B cell (primary cell): Measurements from ENCODE around the gene RNF166. TPM values are rescaled to one million over a fixed set of nuclear protein-coding genes. Genes with fewer than 3 reads are reported as not detected.

Experiments
- ATAC-seq: fragments of 200-7000 bp; cut with Tn5 transposase; one replicate; pipeline ENCODE4 v1.10.0; 2021; ENCODE audit warnings: low read depth, mild to moderate bottlenecking, moderate number of reproducible peaks, moderate library complexity
- CTCF ChIA-PET: fragments of 350-600 bp; sonication (Branson Sonifier 250); formaldehyde crosslinking; loops from one replicate; lab custom pipeline; 2021; ENCODE audit warnings: antibody characterized with exemption, inconsistent platforms; lab: Charles Lee
- POLR2A ChIA-PET: fragments of 350-600 bp; sonication (Branson Sonifier 250); formaldehyde crosslinking; loops from one replicate; lab custom pipeline; 2021; ENCODE audit warnings: antibody characterized with exemption; lab: Charles Lee
- DNase-seq: peaks from one replicate; pipeline ENCODE4 v3.0.0; 2013
- H2AFZ ChIP-seq: 2 replicates; pipeline ENCODE4 v1.6.1; 2012; ENCODE audit warnings: mild to moderate bottlenecking, low read depth, low read length; ENCODE audit not compliant: insufficient read depth, poor library complexity, severe bottlenecking
- H3K27ac ChIP-seq, 2 donors: 1 replicate in 1 of 2; 2 replicates in 1 of 2; pipeline ENCODE4 v1.5.1; 2012 to 2013; ENCODE audit warnings: low read length in 2 of 2, mild to moderate bottlenecking in 2 of 2, moderate library complexity in 1 of 2
- H3K27me3 ChIP-seq, 4 experiments: fragments of 200-600 bp in 1 of 4; sonication (generic) in 1 of 4; replicated peaks in 1 of 4; 1 replicate in 2 of 4; 2 replicates in 2 of 4; pipeline versions ENCODE4 v1.6.1 to v1.7.0; 2013 to 2016; ENCODE audit warnings: low read length in 3 of 4, mild to moderate bottlenecking in 2 of 4, mixed read lengths in 1 of 4, moderate library complexity in 1 of 4; ENCODE audit not compliant: insufficient read depth in 4 of 4, control insufficient read depth in 3 of 4; ENCODE audit errors: control extremely low read depth in 1 of 4
- H3K36me3 ChIP-seq, 2 experiments: replicated peaks in 1 of 2; 1 replicate in 1 of 2; 2 replicates in 1 of 2; pipeline versions ENCODE4 v1.6.1 to v1.7.1; 2013; ENCODE audit warnings: low read length in 1 of 2; ENCODE audit not compliant: insufficient read depth in 2 of 2, control insufficient read depth in 1 of 2; ENCODE audit errors: control extremely low read depth in 1 of 2, extremely low read depth in 1 of 2
- H3K4me1 ChIP-seq, 2 donors: fragments of 200-600 bp in 1 of 2; sonication (generic) in 1 of 2; 1 replicate in 1 of 2; 2 replicates in 1 of 2; pipeline versions ENCODE4 v1.5.1 to v1.6.1; 2013 to 2017; ENCODE audit warnings: low read length in 2 of 2; ENCODE audit not compliant: control insufficient read depth in 2 of 2, insufficient read depth in 2 of 2
- H3K4me2 ChIP-seq: replicated peaks from 2 replicates; pipeline ENCODE3; 2012; ENCODE audit warnings: mild to moderate bottlenecking, low read depth, low read length; ENCODE audit not compliant: poor library complexity, severe bottlenecking
- H3K4me3 ChIP-seq, 5 experiments: fragments of 200-600 bp in 1 of 5; sonication (generic) in 1 of 5; 1 replicate in 3 of 5; 2 replicates in 2 of 5; pipeline versions ENCODE4 v1.5.1 to v1.7.0; 2011 to 2016; ENCODE audit warnings: low read length in 4 of 5, mild to moderate bottlenecking in 4 of 5, low read depth in 2 of 5, control low read depth in 1 of 5, moderate library complexity in 1 of 5; ENCODE audit not compliant: insufficient read depth in 1 of 5; ENCODE audit errors: control extremely low read depth in 1 of 5, extremely low read depth in 1 of 5
- H3K79me2 ChIP-seq: fragments of 200-600 bp; sonication (generic); one replicate; pipeline ENCODE4 v1.6.0; 2016; ENCODE audit warnings: low read length; ENCODE audit not compliant: control insufficient read depth, insufficient read depth
- H3K9ac ChIP-seq: fragments of 200-600 bp; sonication (generic); 2 replicates; pipeline ENCODE4 v1.6.1; 2017; ENCODE audit warnings: mild to moderate bottlenecking, low read length, moderate library complexity
- H3K9me3 ChIP-seq, 3 donors: one replicate each; pipeline versions ENCODE4 v1.6.1 to v1.7.1; 2013; ENCODE audit warnings: low read length in 2 of 3; ENCODE audit not compliant: control insufficient read depth in 2 of 3, insufficient read depth in 1 of 3; ENCODE audit errors: control extremely low read depth in 1 of 3
- H4K20me1 ChIP-seq: 2 replicates; pipeline ENCODE4 v1.6.0; 2012; ENCODE audit warnings: mild to moderate bottlenecking, low read length; ENCODE audit not compliant: insufficient read depth, control insufficient read depth, poor library complexity, severe bottlenecking
- H3K27ac Mint-ChIP-seq: one replicate; pipeline ENCODE4 v1.8.0; 2021; ENCODE audit warnings: mixed read lengths
- H3K27me3 Mint-ChIP-seq: one replicate; pipeline ENCODE4 v1.8.0; 2021; ENCODE audit warnings: mixed read lengths
- H3K4me1 Mint-ChIP-seq: one replicate; pipeline ENCODE4 v1.8.0; 2021; ENCODE audit warnings: mixed read lengths
- H3K4me3 Mint-ChIP-seq: one replicate; pipeline ENCODE4 v1.8.0; 2021; ENCODE audit warnings: mixed read lengths
- H3K9me3 Mint-ChIP-seq: one replicate; pipeline ENCODE4 v1.8.0; 2022; ENCODE audit warnings: mixed read lengths; ENCODE audit not compliant: insufficient read depth
- EZH2 ChIP-seq: IDR thresholded peaks from 2 replicates; pipeline ENCODE4 v1.6.1; 2012; ENCODE audit warnings: borderline replicate concordance, low read depth, mild to moderate bottlenecking, moderate library complexity, low read length; ENCODE audit not compliant: insufficient read depth, poor library complexity, severe bottlenecking
- WGBS: methylation state at CpG from one replicate; pipeline ENCODE4 v1.1.5; 2013; ENCODE audit warnings: missing lambda C conversion rate; ENCODE audit not compliant: insufficient coverage; 5-methylcytosine and 5-hydroxymethylcytosine counted together
- intact Hi-C: fragments of 100-400 bp; cut with micrococcal nuclease; formaldehyde crosslinking; loops from one replicate; pipeline ENCODE4 v1.10.0; 2022
- polyA plus RNA-seq: library from polyadenylated mRNA; depleted of rRNA; stranded (reverse); fragments of >200 nt; gene quantifications from 2 replicates; pipeline ENCODE4 v1.2.3, GENCODE V29; 2012
- total RNA-seq, 2 donors: library from RNA; stranded (reverse); fragments of 120-200 nt in 1 of 2; gene quantifications; 1 replicate in 1 of 2; 2 replicates in 1 of 2; pipeline versions ENCODE4 v1.2.3 to v1.2.4, GENCODE V29; 2013 to 2022
- TF ChIP-seq, protein P1 (sequence below): fragments of 200-600 bp; IDR thresholded peaks from one replicate; pipeline ENCODE4 v1.8.0; 2022; ENCODE audit warnings: antibody characterized with exemption, mild to moderate bottlenecking

The RNF166 gene
- total and polyA plus RNA-seq, 2 donors (not counting 1 experiment from before 2014, with no cell fraction given) = 64.1 to 65.0 TPM

GRCh38 chr16:88654363-88655052, 51.7 kb downstream of the RNF166 start:
- no peak for ATAC-seq
- no peaks in the 10 kb centered on the region for H3K9me3 ChIP-seq
- H3K4me2 ChIP-seq = no peak overlapping the region
- no peak overlapping the region for H3K9ac ChIP-seq
- H3K79me2 ChIP-seq = peaks cover 54% of the 10 kb centered on the region
- no peaks in the 10 kb centered on the region for H3K27me3 Mint-ChIP-seq
- H3K9me3 Mint-ChIP-seq = no peaks in the 10 kb centered on the region
- peaks cover 18% of the 10 kb centered on the region for H4K20me1 ChIP-seq
- H3K36me3 ChIP-seq = peaks cover 0 to 17% of the 10 kb centered on the region in 2 experiments
- ChIA-PET CTCF (no interaction called here), POLR2A (no interaction called here)
- H3K27ac Mint-ChIP-seq = peak overlapping the region; percentile 15
- intact Hi-C loops = no loop called here
- peaks cover 19% of the 10 kb centered on the region for H3K4me1 Mint-ChIP-seq
- H2AFZ ChIP-seq = no peak overlapping the region
- H3K4me3 ChIP-seq = no peak overlapping the region
- no peak overlapping the region for H3K4me3 Mint-ChIP-seq
- no peak overlapping the region for H3K27ac ChIP-seq
- 91% methylated on average over 26 of the region's 28 CpGs for WGBS
- H3K4me1 ChIP-seq = peaks cover 15 to 28% of the 10 kb centered on the region in 2 donors
- no peak for TF ChIP-seq EZH2
- TF ChIP-seq, protein P1, sequence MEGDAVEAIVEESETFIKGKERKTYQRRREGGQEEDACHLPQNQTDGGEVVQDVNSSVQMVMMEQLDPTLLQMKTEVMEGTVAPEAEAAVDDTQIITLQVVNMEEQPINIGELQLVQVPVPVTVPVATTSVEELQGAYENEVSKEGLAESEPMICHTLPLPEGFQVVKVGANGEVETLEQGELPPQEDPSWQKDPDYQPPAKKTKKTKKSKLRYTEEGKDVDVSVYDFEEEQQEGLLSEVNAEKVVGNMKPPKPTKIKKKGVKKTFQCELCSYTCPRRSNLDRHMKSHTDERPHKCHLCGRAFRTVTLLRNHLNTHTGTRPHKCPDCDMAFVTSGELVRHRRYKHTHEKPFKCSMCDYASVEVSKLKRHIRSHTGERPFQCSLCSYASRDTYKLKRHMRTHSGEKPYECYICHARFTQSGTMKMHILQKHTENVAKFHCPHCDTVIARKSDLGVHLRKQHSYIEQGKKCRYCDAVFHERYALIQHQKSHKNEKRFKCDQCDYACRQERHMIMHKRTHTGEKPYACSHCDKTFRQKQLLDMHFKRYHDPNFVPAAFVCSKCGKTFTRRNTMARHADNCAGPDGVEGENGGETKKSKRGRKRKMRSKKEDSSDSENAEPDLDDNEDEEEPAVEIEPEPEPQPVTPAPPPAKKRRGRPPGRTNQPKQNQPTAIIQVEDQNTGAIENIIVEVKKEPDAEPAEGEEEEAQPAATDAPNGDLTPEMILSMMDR = no peak
- no peaks in the 10 kb centered on the region for H3K27me3 ChIP-seq
- no peak for DNase-seq
